Psoas muscle (tissue), 8 donors: Measurements from ENCODE around the gene SIRT4. TPM values are rescaled to one million over a fixed set of nuclear protein-coding genes. Genes with fewer than 3 reads are reported as not detected.
"Not testable (repeated sequence)": the region's sequence is repeated elsewhere in the genome, so short reads cannot be mapped to it uniquely, and the experiment has no call there.

ENCODE experiments used
- ATAC-seq, 4 donors: fragments of 200-7000 bp; cut with Tn5 transposase; one replicate each; pipeline ENCODE4 v1.9.1; 2020; ENCODE audit warnings: moderate library complexity in 3 of 4, mild to moderate bottlenecking in 2 of 4
- DNase-seq, 2 donors: peaks; one replicate each; pipeline ENCODE4 v3.0.0-alpha.2; 2020
- H3K27ac ChIP-seq: fragments of 200-600 bp; one replicate; pipeline ENCODE4 v1.8.0; 2022
- H3K27me3 ChIP-seq, 3 donors: fragments of 200-600 bp in 1 of 3; one replicate each; pipeline versions ENCODE4 v1.6.1 to v1.8.0; 2013 to 2022; ENCODE audit warnings: low read length in 2 of 3, mild to moderate bottlenecking in 2 of 3, moderate library complexity in 1 of 3; ENCODE audit not compliant: insufficient read depth in 3 of 3
- H3K36me3 ChIP-seq, 2 donors: fragments of 200-600 bp in 1 of 2; one replicate each; pipeline versions ENCODE4 v1.6.1 to v1.8.0; 2013 to 2022; ENCODE audit warnings: low read depth in 1 of 2, mild to moderate bottlenecking in 1 of 2, moderate library complexity in 1 of 2; ENCODE audit not compliant: insufficient read depth in 1 of 2
- H3K4me1 ChIP-seq: fragments of 200-600 bp; one replicate; pipeline ENCODE4 v1.8.0; 2022
- H3K4me3 ChIP-seq: fragments of 200-600 bp; one replicate; pipeline ENCODE4 v1.8.0; 2022; ENCODE audit warnings: mild to moderate bottlenecking
- H3K9me3 ChIP-seq: fragments of 200-600 bp; one replicate; pipeline ENCODE4 v1.8.0; 2022
- CTCF ChIP-seq: fragments of 200-600 bp; IDR thresholded peaks from one replicate; pipeline ENCODE4 v1.8.0; 2022; ENCODE audit warnings: antibody characterized with exemption
- WGBS, 3 donors: extraction: QIAGEN DNeasy Blood & Tissue Kit; methylation state at CpG; one replicate each; pipeline versions ENCODE4 v1.1.6 to v1.1.7; 2013; 5-methylcytosine and 5-hydroxymethylcytosine counted together
- intact Hi-C, 2 donors: fragments of 100-400 bp; cut with DNase I; formaldehyde crosslinking; loops; one replicate each; pipeline versions ENCODE4 v1.11.0 to v1.14.2; 2022
- long read RNA-seq, 2 donors: library from polyadenylated mRNA; unstranded; transcript quantifications; one replicate each; pipeline ENCODE4 v2.0.0, GENCODE V29; 2021
- polyA plus RNA-seq, 3 donors: library from polyadenylated mRNA; stranded (reverse); fragments of 200-250 nt; gene quantifications; one replicate each; pipeline ENCODE4 v1.2.3, GENCODE V29; 2013
- total RNA-seq, 4 donors: library from RNA; stranded (reverse); fragmentation: NEBNext Ultra II Directional in 2 of 4; extraction: Animal tissue kit (Norgen Biotek cat#: 25700) in 2 of 4; gene quantifications; one replicate each; pipeline versions ENCODE4 v1.2.1 to v1.2.4, GENCODE V29; 2021 to 2023
- donor health status: healthy with polysubstance abuse.
- donor health status: DM: no; HTN: no; CAD: no; lungs with moderate emphysema.
- donor health status: Bipolar disorder and iron deficiency.
- donor health status: healthy.
- donor health status: DM: yes; HTN: yes; CAD: no.
- donor health status: DM: no; HTN: no; CAD: no.
- donor health status: DM: no; HTN: no; CAD: no.
- donor health status: DM: yes; HTN: yes; CAD: no.

SIRT4 gene
- total RNA-seq, result 1 to 10 TPM; 2.3 to 7.7 (median 4.8) TPM
- 10 to 100 TPM in 1 of 3 donors, 1 to 10 TPM in 2; 3.4 to 10.7 (median 5.4) TPM for polyA plus RNA-seq
- long read RNA-seq, donor 1, result 0 reads
- long read RNA-seq, donor 2, result 0 reads

- peaks cover 0 to 11% of the 10 kb centered on the region in 2 donors for H3K36me3 ChIP-seq
- H3K27ac ChIP-seq, result peak within 1 kb of the TSS; percentile 89
- 7 to 8% (median 8%) methylated on average over 30 to 31 of the region's 31 CpGs for WGBS, 3 donors
- peaks cover 5% of the 10 kb centered on the region for H3K4me1 ChIP-seq
- H3K9me3 ChIP-seq, result no peaks in the 10 kb centered on the region
- H3K4me3 ChIP-seq, result peak within 1 kb of the TSS; percentile 86
- intact Hi-C loops, result no loop called here
- peak; percentile 87 to 91 for DNase-seq
- H3K27me3 ChIP-seq, result no peaks in the 10 kb centered on the region
- peak; percentile 74 for TF ChIP-seq CTCF
- peak; percentile 94 to 98 (median 96) for ATAC-seq
Observed at GRCh38 chr12:120301962-120302815, at the start of gene SIRT4. Gene SIRT4 (plus strand): TSS chr12:120302321. CDS start chr12:120303562, 1,241 bp downstream.

GRCh38 chr12:120253313-120253712 is 48.8 kb upstream of the SIRT4 start:
- ATAC-seq, intact Hi-C loops, H3K9me3 ChIP-seq, H3K4me3 ChIP-seq, H3K27me3 ChIP-seq: not testable (repeated sequence)
- Histone ChIP-seq H3K4me1 (peaks cover 75% of the 10 kb centered on the region), H3K27ac (peak overlapping the region; percentile 60), H3K36me3 (peaks cover 3 to 29% of the 10 kb centered on the region in 2 donors)
- DNase-seq, result peak; percentile 24 to 50
- 75 to 84% (median 75%) methylated on average over 6 of the region's 6 CpGs for WGBS, 3 donors

GRCh38 chr12:120254809-120255208 is 47.3 kb upstream of the SIRT4 start:
- intact Hi-C loops, result no loop called here
- no peak for TF ChIP-seq CTCF
- H3K4me1 ChIP-seq, result peaks cover 76% of the 10 kb centered on the region
- H3K9me3 ChIP-seq, result no peaks in the 10 kb centered on the region
- peaks cover 3 to 29% of the 10 kb centered on the region in 2 donors for H3K36me3 ChIP-seq
- H3K27ac ChIP-seq, result peak overlapping the region; percentile 60
- no peak for ATAC-seq
- WGBS, 3 donors, result 72 to 79% (median 78%) methylated on average over 7 of the region's 7 CpGs
- DNase-seq, result no peak
- H3K4me3 ChIP-seq, result no peak overlapping the region
- no peaks in the 10 kb centered on the region for H3K27me3 ChIP-seq

GRCh38 chr12:120257041-120257821 is 44.9 kb upstream of the SIRT4 start:
- peaks cover 5 to 37% of the 10 kb centered on the region in 2 donors for H3K36me3 ChIP-seq
- H3K27me3 ChIP-seq, result no peaks in the 10 kb centered on the region
- intact Hi-C loops, result no loop called here
- TF ChIP-seq CTCF, result no peak
- H3K9me3 ChIP-seq, result no peaks in the 10 kb centered on the region
- ATAC-seq, result peak; percentile 71 to 82 (median 74)
- DNase-seq, result peak; percentile 57 to 79
- no peak overlapping the region for H3K4me3 ChIP-seq
- peaks cover 78% of the 10 kb centered on the region for H3K4me1 ChIP-seq
- peak overlapping the region; percentile 59 for H3K27ac ChIP-seq
- 6 to 17% (median 15%) methylated on average over 9 of the region's 9 CpGs for WGBS, 3 donors
